H1 (cell line): Measurements from ENCODE around the gene DDX11. TPM values are rescaled to one million over a fixed set of nuclear protein-coding genes. Genes with fewer than 3 reads are reported as not detected.
"Not testable (repeated sequence)": the region's sequence is repeated elsewhere in the genome, so short reads cannot be mapped to it uniquely, and the experiment has no call there.

Source experiments
- CTCF ChIA-PET: fragments of 300-600 bp; sonication (Branson Sonifier 250); formaldehyde crosslinking; loops from one replicate; lab custom pipeline; 2021; ENCODE audit not compliant: partially characterized antibody; lab: Charles Lee
- POLR2A ChIA-PET: fragments of 300-600 bp; sonication (Branson Sonifier 250); formaldehyde crosslinking; loops from one replicate; lab custom pipeline; 2021; ENCODE audit warnings: inconsistent platforms; ENCODE audit not compliant: partially characterized antibody; lab: Charles Lee
- DNase-seq, 2 experiments: peaks; one replicate each; pipeline versions ENCODE4 v3.0.0 to v3.0.0-alpha.2; 2010 to 2022; ENCODE audit warnings: low spot score in 2 of 2, low read depth in 1 of 2, mixed read lengths in 1 of 2
- FAIRE-seq: peaks from 2 replicates; lab custom pipeline; 2011; peaks lifted over from hg19 to GRCh38; lab: Jason Lieb, UNC
- H2AFZ ChIP-seq: 2 replicates; pipeline ENCODE4 v1.8.1; 2012; ENCODE audit warnings: low read length, inconsistent platforms
- H2AK5ac ChIP-seq: 2 replicates; pipeline ENCODE4 v1.6.1; 2013; ENCODE audit warnings: low read depth, low read length
- H2BK120ac ChIP-seq: replicated peaks from 2 replicates; pipeline ENCODE3; 2013; ENCODE audit warnings: low read depth, low read length, inconsistent platforms
- H2BK12ac ChIP-seq: 2 replicates; pipeline ENCODE4 v1.6.1; 2013; ENCODE audit warnings: low read depth, low read length
- H2BK15ac ChIP-seq: 2 replicates; pipeline ENCODE4 v1.6.1; 2013; ENCODE audit warnings: low read length
- H2BK20ac ChIP-seq: 2 replicates; pipeline ENCODE4 v1.6.1; 2013; ENCODE audit warnings: low read length
- H2BK5ac ChIP-seq: 2 replicates; pipeline ENCODE4 v1.6.1; 2013; ENCODE audit warnings: low read depth, low read length
- H3K14ac ChIP-seq: 2 replicates; pipeline ENCODE4 v1.6.1; 2013; ENCODE audit warnings: inconsistent platforms; ENCODE audit not compliant: insufficient read length
- H3K18ac ChIP-seq: 2 replicates; pipeline ENCODE4 v1.6.1; 2013; ENCODE audit warnings: low read length; ENCODE audit errors: extremely low read depth
- H3K23ac ChIP-seq: 2 replicates; pipeline ENCODE4 v1.6.1; 2013; ENCODE audit warnings: inconsistent platforms; ENCODE audit not compliant: insufficient read length
- H3K23me2 ChIP-seq: 2 replicates; pipeline ENCODE4 v1.6.1; 2013; ENCODE audit warnings: low read depth, low read length
- H3K27ac ChIP-seq: 2 replicates; pipeline ENCODE4 v1.6.1; 2011; ENCODE audit warnings: low read depth, low read length, inconsistent platforms
- H3K27me3 ChIP-seq, 4 experiments: replicated peaks in 1 of 4; 1 replicate in 1 of 4; 2 replicates in 3 of 4; pipeline versions ENCODE4 v1.6.1 to v1.8.1; 2011 to 2013; ENCODE audit warnings: low read length in 3 of 4, mild to moderate bottlenecking in 3 of 4, inconsistent platforms in 2 of 4, mixed read lengths in 2 of 4, moderate library complexity in 1 of 4; ENCODE audit not compliant: control insufficient read depth in 3 of 4, insufficient read depth in 3 of 4; ENCODE audit errors: extremely low read depth in 1 of 4
- H3K36me3 ChIP-seq, 4 experiments: 2 replicates each; pipeline versions ENCODE4 v1.6.1 to v1.8.1; 2011 to 2013; ENCODE audit warnings: mild to moderate bottlenecking in 4 of 4, low read length in 3 of 4, moderate library complexity in 2 of 4, control low read depth in 1 of 4, inconsistent platforms in 1 of 4; ENCODE audit not compliant: insufficient read depth in 4 of 4, control insufficient read depth in 2 of 4
- H3K4ac ChIP-seq: replicated peaks from 2 replicates; pipeline ENCODE3; 2013; ENCODE audit warnings: low read length, low read depth, mixed read lengths, inconsistent platforms; ENCODE audit not compliant: insufficient read length
- H3K4me1 ChIP-seq, 4 experiments: replicated peaks in 1 of 4; 1 replicate in 1 of 4; 2 replicates in 3 of 4; pipeline versions ENCODE4 v1.6.1 to v1.8.1; 2011 to 2013; ENCODE audit warnings: low read length in 3 of 4, inconsistent platforms in 2 of 4, mixed read lengths in 1 of 4; ENCODE audit not compliant: insufficient read depth in 4 of 4, control insufficient read depth in 3 of 4
- H3K4me2 ChIP-seq, 2 experiments: 2 replicates each; pipeline versions ENCODE4 v1.6.1 to v1.8.1; 2011 to 2013; ENCODE audit warnings: low read depth in 2 of 2, low read length in 2 of 2, control low read depth in 1 of 2, inconsistent platforms in 1 of 2, mild to moderate bottlenecking in 1 of 2; ENCODE audit not compliant: insufficient read depth in 1 of 2
- H3K4me3 ChIP-seq, 4 experiments: fragments of 200-600, 300-600 bp in 1 of 4; sonication (generic), shearing (Covaris generic), sonication (Bioruptor Twin) in 1 of 4; 2 replicates each; pipeline versions ENCODE4 v1.5.1 to v1.8.1; 2011 to 2016; ENCODE audit warnings: low read length in 4 of 4, low read depth in 3 of 4, control low read depth in 2 of 4, inconsistent platforms in 2 of 4, mild to moderate bottlenecking in 2 of 4, mixed read lengths in 1 of 4, moderate library complexity in 1 of 4; ENCODE audit not compliant: insufficient read depth in 2 of 4; ENCODE audit errors: extremely low read depth in 1 of 4
- H3K56ac ChIP-seq: replicated peaks from 2 replicates; pipeline ENCODE3; 2013; ENCODE audit warnings: low read depth, mild to moderate bottlenecking, mixed read lengths, low read length, inconsistent platforms; ENCODE audit not compliant: insufficient read length
- H3K79me1 ChIP-seq: 2 replicates; pipeline ENCODE4 v1.6.1; 2013; ENCODE audit warnings: low read depth, low read length, control low read depth
- H3K79me2 ChIP-seq, 2 experiments: 2 replicates each; pipeline versions ENCODE4 v1.6.1 to v1.8.1; 2012 to 2013; ENCODE audit warnings: low read length in 2 of 2, mild to moderate bottlenecking in 2 of 2, inconsistent platforms in 1 of 2; ENCODE audit not compliant: insufficient read depth in 2 of 2, control insufficient read depth in 1 of 2
- H3K9ac ChIP-seq, 4 experiments: replicated peaks in 1 of 4; 1 replicate in 1 of 4; 2 replicates in 3 of 4; pipeline versions ENCODE4 v1.6.1 to v1.8.1; 2011 to 2013; ENCODE audit warnings: low read depth in 3 of 4, low read length in 3 of 4, control low read depth in 2 of 4, mild to moderate bottlenecking in 2 of 4, moderate library complexity in 2 of 4, inconsistent platforms in 1 of 4; ENCODE audit errors: extremely low read depth in 1 of 4
- H3K9me3 ChIP-seq, 2 experiments: 2 replicates each; pipeline versions ENCODE4 v1.6.1 to v1.8.1; 2012 to 2013; ENCODE audit warnings: mild to moderate bottlenecking in 2 of 2, moderate library complexity in 2 of 2, control low read depth in 1 of 2, inconsistent platforms in 1 of 2, low read depth in 1 of 2, low read length in 1 of 2, mixed read lengths in 1 of 2; ENCODE audit not compliant: insufficient read depth in 2 of 2
- H4K20me1 ChIP-seq, 2 experiments: replicated peaks in 1 of 2; 2 replicates each; pipeline versions ENCODE3 to v1.8.1; 2011 to 2013; ENCODE audit warnings: inconsistent platforms in 2 of 2, low read length in 2 of 2, mild to moderate bottlenecking in 1 of 2; ENCODE audit not compliant: insufficient read depth in 2 of 2, control insufficient read depth in 1 of 2
- H4K5ac ChIP-seq: 2 replicates; pipeline ENCODE4 v1.6.1; 2013; ENCODE audit warnings: low read length, low read depth, mixed read lengths, inconsistent platforms; ENCODE audit not compliant: insufficient read length
- H4K8ac ChIP-seq: 2 replicates; pipeline ENCODE4 v1.8.0; 2013; ENCODE audit warnings: mild to moderate bottlenecking, moderate library complexity, low read length, inconsistent platforms; ENCODE audit not compliant: insufficient read depth; ENCODE audit errors: extremely low read depth
- H4K91ac ChIP-seq: replicated peaks from 2 replicates; pipeline ENCODE3; 2013; ENCODE audit warnings: low read length, mixed read lengths, inconsistent platforms; ENCODE audit not compliant: insufficient read length
- WGBS, 2 experiments: shearing (Covaris generic) in 1 of 2; methylation state at CpG; one replicate each; pipeline versions ENCODE4 v1.1.6 to v1.1.7; 2013 to 2015; ENCODE audit warnings: low lambda C conversion rate in 2 of 2, mixed read lengths in 2 of 2, inconsistent platforms in 1 of 2, low coverage in 1 of 2, missing lambda C conversion rate in 1 of 2; ENCODE audit not compliant: insufficient replicate concordance in 2 of 2, insufficient coverage in 1 of 2, insufficient read length in 1 of 2; ENCODE audit errors: extremely low coverage in 1 of 2, missing lambda C conversion rate in 1 of 2; 5-methylcytosine and 5-hydroxymethylcytosine counted together
- polyA plus RNA-seq, 7 experiments: library from polyadenylated mRNA; depleted of rRNA in 3 of 7; stranded (reverse) in 5 of 7; unstranded in 2 of 7; fragments of >200 nt in 5 of 7; fragments of 200-250 nt in 2 of 7; gene quantifications; 1 replicate in 5 of 7; 2 replicates in 1 of 7; 4 replicates in 1 of 7; pipeline versions ENCODE4 v1.2.1 to v1.2.3, GENCODE V29; 2011 to 2013; ENCODE audit warnings: missing spikeins in 2 of 7, mixed read lengths in 2 of 7
- total RNA-seq: library from RNA; stranded (reverse); fragmentation: NEBNext Ultra II Directional; extraction: Animal tissue kit (Norgen Biotek cat#: 25700); gene quantifications from 2 replicates; pipeline ENCODE4 v1.2.1, GENCODE V29; 2021

DDX11 gene
- total and polyA plus RNA-seq, 2 of the 8 experiments (the other 6 are each of a cell fraction or from before 2014, with no cell fraction given): 61.6 to 141 TPM

DNA sequence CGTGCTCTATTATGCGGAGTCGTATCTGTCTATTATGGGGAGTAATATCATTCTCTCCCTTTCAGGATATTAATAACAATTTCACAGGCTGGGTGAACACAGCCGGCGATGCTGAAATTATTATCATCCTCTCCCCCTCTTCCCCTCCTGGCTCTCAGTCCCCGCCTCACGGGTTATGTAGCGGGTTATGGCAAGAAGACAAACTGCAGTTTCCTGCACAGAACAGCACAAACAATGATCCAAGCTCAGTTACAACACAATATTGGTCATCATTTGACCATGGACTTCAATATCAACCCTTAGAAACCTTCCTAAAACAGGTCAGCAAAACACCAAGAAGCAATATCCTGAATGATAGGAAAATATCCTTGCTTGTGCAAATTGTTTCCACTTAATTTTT, 50.5 kb downstream of the DDX11 start:
- H4K8ac ChIP-seq, H3K4ac ChIP-seq, H4K91ac ChIP-seq, POLR2A ChIA-PET, H4K5ac ChIP-seq, H2BK20ac ChIP-seq, H2AK5ac ChIP-seq, H3K4me3 ChIP-seq, H3K27ac ChIP-seq, DNase-seq, H3K79me2 ChIP-seq, H3K9me3 ChIP-seq, FAIRE-seq, H2BK15ac ChIP-seq, H3K36me3 ChIP-seq, H2AFZ ChIP-seq, H2BK12ac ChIP-seq, CTCF ChIA-PET, H3K79me1 ChIP-seq, H3K4me1 ChIP-seq, H2BK120ac ChIP-seq, H3K9ac ChIP-seq, H3K23me2 ChIP-seq, H2BK5ac ChIP-seq, H3K18ac ChIP-seq, H3K56ac ChIP-seq, H3K23ac ChIP-seq, H4K20me1 ChIP-seq, H3K4me2 ChIP-seq, H3K14ac ChIP-seq: not testable (repeated sequence)
- H3K27me3 ChIP-seq: peaks cover 9 to 15% (median 14%) of the 10 kb centered on the region in 4 experiments; a peak in 6 of 7 replicates
- 94% methylated on average over 6 of the region's 8 CpGs; no CpG with 5 or more reads in 1 of the 2 experiments for WGBS, 2 experiments

DNA sequence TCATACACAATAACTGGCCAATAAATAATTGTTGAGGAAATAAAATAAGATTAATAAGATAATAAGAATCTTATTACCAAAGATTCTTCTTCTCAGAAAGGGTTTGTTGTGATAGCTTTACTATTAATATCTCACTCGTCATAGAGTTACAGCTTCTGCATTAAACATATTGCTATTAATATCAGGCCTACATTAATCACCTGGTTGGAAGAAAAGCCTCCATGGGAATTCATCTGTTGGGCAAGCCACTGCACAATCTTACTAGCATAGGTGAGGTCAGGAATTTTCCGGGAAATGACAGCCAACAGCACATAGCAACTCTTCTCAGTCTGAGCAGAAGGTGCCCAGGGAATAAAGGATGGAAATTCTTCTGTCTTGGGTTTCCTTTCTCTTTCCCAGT, 51.5 kb downstream of the DDX11 start:
- H3K9ac ChIP-seq: not testable (repeated sequence)
- WGBS, 2 experiments: 90% methylated on average over 2 of the region's 2 CpGs; no CpG with 5 or more reads in 1 of the 2 experiments

More for the DNA sequence above, 51.5 kb downstream of the DDX11 start:
- H3K14ac ChIP-seq, H3K4me2 ChIP-seq, H3K4me3 ChIP-seq, H4K20me1 ChIP-seq, H3K4ac ChIP-seq, H2AK5ac ChIP-seq, H2BK5ac ChIP-seq, H2BK20ac ChIP-seq, DNase-seq, H4K5ac ChIP-seq, H3K27ac ChIP-seq, H4K8ac ChIP-seq, H3K9me3 ChIP-seq, H4K91ac ChIP-seq, POLR2A ChIA-PET, H2AFZ ChIP-seq, FAIRE-seq, H3K23ac ChIP-seq, H3K36me3 ChIP-seq, H2BK15ac ChIP-seq, H3K56ac ChIP-seq, CTCF ChIA-PET, H2BK12ac ChIP-seq, H3K23me2 ChIP-seq, H3K79me2 ChIP-seq, H2BK120ac ChIP-seq, H3K18ac ChIP-seq, H3K79me1 ChIP-seq, H3K4me1 ChIP-seq, H3K27me3 ChIP-seq: not testable (repeated sequence)
